ENCODE data around the gene SOX12. TPM values are rescaled to one million over a fixed set of nuclear protein-coding genes. Genes with fewer than 3 reads are reported as not detected.

SOX12 gene
- polyA plus RNA-seq, 1 experiment, result 3.8 TPM

DNA sequence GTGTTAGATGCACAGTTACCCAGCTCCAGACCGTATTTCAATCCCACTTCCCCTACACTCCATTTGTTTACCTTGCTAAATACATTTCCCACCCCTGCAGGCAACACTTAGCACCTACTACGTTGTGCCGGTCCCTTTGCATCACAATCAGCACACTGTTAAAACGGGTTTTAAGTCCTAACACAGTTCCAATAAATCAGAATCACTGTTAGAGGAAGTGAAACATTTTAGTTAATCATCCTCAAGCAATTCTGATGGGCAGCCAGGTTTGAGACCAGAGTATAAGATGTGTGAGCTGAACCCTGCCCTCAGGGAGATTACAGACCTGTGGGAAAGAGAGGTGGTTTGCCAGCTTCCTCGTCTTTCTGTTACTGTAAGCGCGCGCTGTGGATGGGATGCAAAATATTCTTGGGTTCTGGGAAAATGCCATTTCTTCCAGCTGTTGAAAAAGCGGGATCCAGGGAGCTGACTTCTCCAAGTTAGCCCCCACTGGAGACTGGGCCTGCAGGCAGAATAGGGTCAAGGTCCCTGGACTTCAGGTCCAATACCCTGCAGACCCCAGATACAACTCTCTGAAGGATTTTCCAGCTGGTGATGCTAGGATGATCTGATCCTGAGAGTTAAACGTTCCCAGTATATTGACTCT lies 24.9 kb upstream of the SOX12 start:
- CTCF ChIA-PET, result interaction anchor here (1.3 to 1.4 kb wide), 3 partner anchors 23 to 34 kb away, joined by 4 to 7 read pairs (median 5); no protein-coding TSS in a partner anchor
- H3K27me3 ChIP-seq (ENCODE audit: control insufficient read depth, insufficient read depth, low read length), result no peaks in the 10 kb centered on the region
- no peak for DNase-seq (ENCODE audit: low read depth, low spot score)
- POLR2A ChIA-PET, result interaction anchor here (1.0 to 1.5 kb wide), 3 partner anchors 9 to 30 kb away, joined by 3 to 6 read pairs (median 3); no protein-coding TSS in a partner anchor
- H3K4me3 ChIP-seq (ENCODE audit: low read depth, low read length), result peak overlapping the region; percentile 99
- TF ChIP-seq, protein P1, sequence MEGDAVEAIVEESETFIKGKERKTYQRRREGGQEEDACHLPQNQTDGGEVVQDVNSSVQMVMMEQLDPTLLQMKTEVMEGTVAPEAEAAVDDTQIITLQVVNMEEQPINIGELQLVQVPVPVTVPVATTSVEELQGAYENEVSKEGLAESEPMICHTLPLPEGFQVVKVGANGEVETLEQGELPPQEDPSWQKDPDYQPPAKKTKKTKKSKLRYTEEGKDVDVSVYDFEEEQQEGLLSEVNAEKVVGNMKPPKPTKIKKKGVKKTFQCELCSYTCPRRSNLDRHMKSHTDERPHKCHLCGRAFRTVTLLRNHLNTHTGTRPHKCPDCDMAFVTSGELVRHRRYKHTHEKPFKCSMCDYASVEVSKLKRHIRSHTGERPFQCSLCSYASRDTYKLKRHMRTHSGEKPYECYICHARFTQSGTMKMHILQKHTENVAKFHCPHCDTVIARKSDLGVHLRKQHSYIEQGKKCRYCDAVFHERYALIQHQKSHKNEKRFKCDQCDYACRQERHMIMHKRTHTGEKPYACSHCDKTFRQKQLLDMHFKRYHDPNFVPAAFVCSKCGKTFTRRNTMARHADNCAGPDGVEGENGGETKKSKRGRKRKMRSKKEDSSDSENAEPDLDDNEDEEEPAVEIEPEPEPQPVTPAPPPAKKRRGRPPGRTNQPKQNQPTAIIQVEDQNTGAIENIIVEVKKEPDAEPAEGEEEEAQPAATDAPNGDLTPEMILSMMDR (IDR thresholded peaks at IDR 0.05; ENCODE audit: low read depth, low read length), result no peak
- peaks cover 5% of the 10 kb centered on the region; the same call in 1 of the 2 replicates for H3K9me3 ChIP-seq (ENCODE audit: control insufficient read depth, insufficient read depth, low read length)
- peak overlapping the region; percentile 52 for H3K27ac ChIP-seq (ENCODE audit: low read depth, low read length)

DNA sequence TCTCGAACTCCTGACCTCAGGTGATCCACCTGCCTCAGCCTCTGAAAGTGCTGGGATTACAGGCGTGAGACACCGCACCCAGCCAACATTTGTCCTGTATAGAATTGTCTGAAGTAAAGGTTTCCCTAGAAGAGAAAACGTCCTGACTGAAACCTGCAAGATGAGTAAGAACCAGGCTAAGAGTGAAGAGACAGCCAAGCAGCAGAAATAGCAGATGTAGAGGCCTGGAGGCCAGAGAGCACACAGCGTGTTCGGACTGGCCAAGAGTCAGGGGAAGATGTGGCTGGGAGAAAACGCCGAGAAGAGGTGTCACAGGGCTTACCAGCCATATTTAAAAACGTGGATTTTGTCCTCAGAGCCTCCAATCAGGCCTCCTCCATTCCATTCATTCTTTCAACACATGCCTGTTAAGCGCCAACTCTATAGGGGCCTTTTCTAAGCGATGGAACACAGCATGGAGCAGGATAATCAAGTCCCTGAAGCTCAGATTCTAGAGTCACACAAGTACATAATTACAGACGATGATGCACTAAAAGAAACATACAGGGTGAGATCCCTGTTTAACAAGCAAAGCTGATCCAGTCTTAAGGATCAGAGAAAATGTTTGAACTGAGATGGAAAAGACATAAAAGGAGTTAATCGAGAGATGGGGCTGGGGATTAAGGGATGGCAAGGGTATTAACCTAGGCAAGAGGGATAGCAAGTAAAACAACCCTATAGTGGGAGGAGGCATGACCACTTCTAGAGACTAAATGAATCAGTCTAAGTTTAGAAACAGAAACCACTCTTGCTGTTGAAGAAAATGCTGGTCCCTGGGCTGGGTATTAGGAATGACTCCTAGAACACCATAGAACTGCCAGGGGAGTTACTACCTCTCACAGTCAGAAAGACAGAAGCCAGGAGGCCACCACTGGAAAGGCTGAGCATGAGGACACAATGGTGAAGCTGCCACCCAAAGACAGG lies 23.2 kb upstream of the SOX12 start:
- H3K4me3 ChIP-seq (ENCODE audit: low read depth, low read length), result no peak overlapping the region
- no peak overlapping the region for H3K27ac ChIP-seq (ENCODE audit: low read depth, low read length)
- peaks cover 5% of the 10 kb centered on the region; the same call in 1 of the 2 replicates for H3K9me3 ChIP-seq (ENCODE audit: control insufficient read depth, insufficient read depth, low read length)
- no peaks in the 10 kb centered on the region for H3K27me3 ChIP-seq (ENCODE audit: control insufficient read depth, insufficient read depth, low read length)
- POLR2A ChIA-PET, result no interaction called here
- CTCF ChIA-PET, result no interaction called here
- no peak for DNase-seq (ENCODE audit: low read depth, low spot score)
- TF ChIP-seq, protein P1 (IDR thresholded peaks at IDR 0.05; ENCODE audit: low read depth, low read length), result no peak

GRCh38 chr20:305745-306144 lies 19.6 kb upstream of the SOX12 start:
- H3K4me3 ChIP-seq (ENCODE audit: low read depth, low read length), result no peak overlapping the region
- H3K27ac ChIP-seq (ENCODE audit: low read depth, low read length), result no peak overlapping the region
- H3K27me3 ChIP-seq (ENCODE audit: control insufficient read depth, insufficient read depth, low read length), result no peaks in the 10 kb centered on the region
- CTCF ChIA-PET, result no interaction called here
- POLR2A ChIA-PET, result no interaction called here
- TF ChIP-seq, protein P1 (IDR thresholded peaks at IDR 0.05; ENCODE audit: low read depth, low read length), result no peak
- DNase-seq (ENCODE audit: low read depth, low spot score), result no peak
- H3K9me3 ChIP-seq (ENCODE audit: control insufficient read depth, insufficient read depth, low read length), result no peaks in the 10 kb centered on the region

- Histone ChIP-seq H3K4me3 (ENCODE audit: low read depth, low read length) (no peak overlapping the region), H3K27ac (ENCODE audit: low read depth, low read length) (no peak overlapping the region), H3K27me3 (ENCODE audit: control insufficient read depth, insufficient read depth, low read length) (no peaks in the 10 kb centered on the region), H3K9me3 (ENCODE audit: control insufficient read depth, insufficient read depth, low read length) (no peaks in the 10 kb centered on the region)
- TF ChIP-seq, protein P1 (IDR thresholded peaks at IDR 0.05; ENCODE audit: low read depth, low read length), result no peak
- ChIA-PET POLR2A (interaction anchor here (1.4 kb wide), 1 partner anchor 12 kb away, joined by 8 read pairs; no protein-coding TSS in a partner anchor), CTCF (interaction anchor here (1.0 to 1.9 kb wide), 2 partner anchors 42 to 337 kb away, joined by 3 to 5 read pairs; no protein-coding TSS in a partner anchor)
- no peak for DNase-seq (ENCODE audit: low read depth, low spot score)
Measured at GRCh38 chr20:308427-309038, 16.8 kb upstream of the SOX12 start.
